Endothelial cell (in vitro differentiated cells): ENCODE results near the gene EIF4E3. TPM values are rescaled to one million over a fixed set of nuclear protein-coding genes. Genes with fewer than 3 reads are reported as not detected.

Experiments
- DNase-seq: peaks from one replicate; pipeline ENCODE4 v3.0.0; 2021; ENCODE audit warnings: low spot score
- H3K27ac Mint-ChIP-seq: one replicate; pipeline ENCODE4 v1.8.0; 2021; ENCODE audit warnings: mixed read lengths, inconsistent platforms; ENCODE audit not compliant: unreplicated experiment
- H3K27me3 Mint-ChIP-seq: one replicate; pipeline ENCODE4 v1.8.0; 2021; ENCODE audit warnings: mild to moderate bottlenecking, moderate library complexity, mixed read lengths, inconsistent platforms; ENCODE audit not compliant: unreplicated experiment
- H3K36me3 Mint-ChIP-seq: one replicate; pipeline ENCODE4 v1.8.0; 2021; ENCODE audit warnings: mild to moderate bottlenecking, low read depth, mixed read lengths, inconsistent platforms; ENCODE audit not compliant: unreplicated experiment
- H3K4me1 Mint-ChIP-seq: one replicate; pipeline ENCODE4 v1.8.0; 2021; ENCODE audit warnings: mild to moderate bottlenecking, mixed read lengths, inconsistent platforms; ENCODE audit not compliant: unreplicated experiment
- H3K4me3 Mint-ChIP-seq: one replicate; pipeline ENCODE4 v1.8.0; 2021; ENCODE audit warnings: mild to moderate bottlenecking, mixed read lengths, inconsistent platforms; ENCODE audit not compliant: unreplicated experiment
- H3K9me3 Mint-ChIP-seq: one replicate; pipeline ENCODE4 v1.8.0; 2021; ENCODE audit warnings: mixed read lengths, inconsistent platforms; ENCODE audit not compliant: unreplicated experiment
- CTCF ChIP-seq: fragments of 200-600 bp; sonication (generic); IDR thresholded peaks from one replicate; pipeline ENCODE4 v1.5.0; 2021; ENCODE audit warnings: antibody characterized with exemption; ENCODE audit not compliant: unreplicated experiment
- total RNA-seq: library from RNA; stranded (reverse); fragmentation: NEBNext Ultra II Directional; extraction: Animal tissue kit (Norgen Biotek cat#: 25700); gene quantifications from one replicate; pipeline ENCODE4 v1.2.1, GENCODE V29; 2021; ENCODE audit not compliant: unreplicated experiment

Gene EIF4E3
- total RNA-seq, 1 donor from 2014 or later: 5.2 TPM

- H3K4me3 Mint-ChIP-seq: peak overlapping the region; percentile 79
- no peak overlapping the region for H3K27ac Mint-ChIP-seq
- TF ChIP-seq CTCF: no peak
- peaks cover 16% of the 10 kb centered on the region for H3K36me3 Mint-ChIP-seq
- DNase-seq: peak; percentile 14
- H3K4me1 Mint-ChIP-seq: peaks cover 3% of the 10 kb centered on the region
- H3K27me3 Mint-ChIP-seq: peaks cover 19% of the 10 kb centered on the region
- no peaks in the 10 kb centered on the region for H3K9me3 Mint-ChIP-seq
Observed at GRCh38 chr3:71752831-71753700, 27.9 kb upstream of the EIF4E3 start.

GRCh38 chr3:71751602-71752001 is 26.4 kb upstream of the EIF4E3 start:
- Mint-ChIP-seq H3K36me3 (peaks cover 16% of the 10 kb centered on the region), H3K9me3 (no peaks in the 10 kb centered on the region), H3K4me3 (no peak overlapping the region), H3K27ac (no peak overlapping the region), H3K4me1 (peaks cover 3% of the 10 kb centered on the region), H3K27me3 (peaks cover 19% of the 10 kb centered on the region)
- no peak for TF ChIP-seq CTCF
- no peak for DNase-seq

- Mint-ChIP-seq H3K36me3 (peaks cover 4% of the 10 kb centered on the region), H3K9me3 (no peaks in the 10 kb centered on the region), H3K4me3 (no peak overlapping the region), H3K27me3 (no peaks in the 10 kb centered on the region), H3K27ac (no peak overlapping the region), H3K4me1 (no peaks in the 10 kb centered on the region)
- no peak for TF ChIP-seq CTCF
- DNase-seq: no peak
Observed at GRCh38 chr3:71744738-71745137, 19.5 kb upstream of the EIF4E3 start.

GRCh38 chr3:71742621-71743020 is 17.4 kb upstream of the EIF4E3 start:
- Mint-ChIP-seq H3K4me3 (no peak overlapping the region), H3K36me3 (peaks cover 4% of the 10 kb centered on the region), H3K9me3 (no peaks in the 10 kb centered on the region), H3K4me1 (no peaks in the 10 kb centered on the region), H3K27ac (no peak overlapping the region), H3K27me3 (no peaks in the 10 kb centered on the region)
- TF ChIP-seq CTCF: no peak
- no peak for DNase-seq

- H3K36me3 Mint-ChIP-seq: no peaks in the 10 kb centered on the region
- no peaks in the 10 kb centered on the region for H3K9me3 Mint-ChIP-seq
- DNase-seq: no peak
- no peak for TF ChIP-seq CTCF
- H3K27ac Mint-ChIP-seq: no peak overlapping the region
- H3K4me1 Mint-ChIP-seq: peaks cover 6% of the 10 kb centered on the region
- H3K4me3 Mint-ChIP-seq: no peak overlapping the region
- H3K27me3 Mint-ChIP-seq: peaks cover under 1% of the 10 kb centered on the region
Observed at GRCh38 chr3:71734881-71735280, 9.7 kb upstream of the EIF4E3 start.
